ENCODE results near the gene CALR.

Gene CALR

DNA sequence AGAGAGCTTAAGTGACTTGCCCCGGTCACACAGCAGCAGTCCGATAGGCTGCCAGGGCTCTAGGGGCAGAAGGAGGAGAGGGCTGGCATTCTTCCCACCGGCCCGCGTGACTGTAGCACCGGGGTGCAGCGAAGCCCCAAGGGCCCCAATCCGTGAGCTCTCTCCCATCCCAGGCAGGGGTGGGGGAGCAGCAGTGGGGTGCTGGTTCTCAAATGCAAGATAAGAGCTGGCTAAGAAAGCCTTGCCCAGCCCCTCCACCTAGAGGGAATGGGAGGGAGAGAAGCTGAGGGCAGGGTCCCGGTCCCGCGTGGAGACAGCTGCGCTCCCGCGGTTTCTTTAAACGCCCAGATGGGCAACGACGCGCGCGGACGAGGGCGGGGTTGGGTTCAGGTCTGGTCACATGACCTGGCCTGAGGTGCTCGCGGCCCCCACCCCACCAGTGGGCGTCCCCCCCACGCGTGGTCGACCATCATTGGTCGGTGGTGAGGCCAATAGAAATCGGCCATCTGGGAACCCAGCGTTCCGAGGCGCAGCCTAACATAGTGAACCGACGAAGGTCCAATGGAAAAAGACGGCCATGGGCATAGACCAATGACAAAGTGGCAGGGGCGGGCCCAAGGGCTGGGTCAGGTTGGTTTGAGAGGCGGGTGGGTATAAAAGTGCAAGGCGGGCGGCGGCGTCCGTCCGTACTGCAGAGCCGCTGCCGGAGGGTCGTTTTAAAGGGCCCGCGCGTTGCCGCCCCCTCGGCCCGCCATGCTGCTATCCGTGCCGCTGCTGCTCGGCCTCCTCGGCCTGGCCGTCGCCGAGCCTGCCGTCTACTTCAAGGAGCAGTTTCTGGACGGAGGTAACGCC lies at the start of gene CALR (continued):
- TF ChIP-seq, protein P1, sequence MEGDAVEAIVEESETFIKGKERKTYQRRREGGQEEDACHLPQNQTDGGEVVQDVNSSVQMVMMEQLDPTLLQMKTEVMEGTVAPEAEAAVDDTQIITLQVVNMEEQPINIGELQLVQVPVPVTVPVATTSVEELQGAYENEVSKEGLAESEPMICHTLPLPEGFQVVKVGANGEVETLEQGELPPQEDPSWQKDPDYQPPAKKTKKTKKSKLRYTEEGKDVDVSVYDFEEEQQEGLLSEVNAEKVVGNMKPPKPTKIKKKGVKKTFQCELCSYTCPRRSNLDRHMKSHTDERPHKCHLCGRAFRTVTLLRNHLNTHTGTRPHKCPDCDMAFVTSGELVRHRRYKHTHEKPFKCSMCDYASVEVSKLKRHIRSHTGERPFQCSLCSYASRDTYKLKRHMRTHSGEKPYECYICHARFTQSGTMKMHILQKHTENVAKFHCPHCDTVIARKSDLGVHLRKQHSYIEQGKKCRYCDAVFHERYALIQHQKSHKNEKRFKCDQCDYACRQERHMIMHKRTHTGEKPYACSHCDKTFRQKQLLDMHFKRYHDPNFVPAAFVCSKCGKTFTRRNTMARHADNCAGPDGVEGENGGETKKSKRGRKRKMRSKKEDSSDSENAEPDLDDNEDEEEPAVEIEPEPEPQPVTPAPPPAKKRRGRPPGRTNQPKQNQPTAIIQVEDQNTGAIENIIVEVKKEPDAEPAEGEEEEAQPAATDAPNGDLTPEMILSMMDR (tag by site-specific recombination; IDR thresholded peaks at IDR 0.05), result 0 out of 2 replicates have a peak, but pooled peaks have one; percentile 37
- TF ChIP-seq ZNF211 (tag by site-specific recombination; IDR thresholded peaks at IDR 0.05; ENCODE audit: low read depth) (no peak), ZSCAN23 (tag by site-specific recombination; IDR thresholded peaks at IDR 0.05) (peak; percentile 76; the same call in 1 of the 2 replicates), ZNF274 (IDR thresholded peaks at IDR 0.05; ENCODE audit: low read length) (no peak), ZNF274 (tag by site-specific recombination; IDR thresholded peaks at IDR 0.05; ENCODE audit: borderline replicate concordance) (no peak), ZNF76 (tag by site-specific recombination; IDR thresholded peaks at IDR 0.05; ENCODE audit: borderline replicate concordance, low read depth) (no peak), ZNF843 (tag by site-specific recombination; IDR thresholded peaks at IDR 0.05) (peak; percentile 37), EGR2 (tag by site-specific recombination; IDR thresholded peaks at IDR 0.05; ENCODE audit: low read depth) (peak; percentile 92), KLF9 (tag by site-specific recombination; IDR thresholded peaks at IDR 0.05; ENCODE audit: low read depth) (peak; percentile 84), SCRT1 (tag by site-specific recombination; IDR thresholded peaks at IDR 0.05; ENCODE audit: borderline replicate concordance) (no peak), ZNF350 (tag by site-specific recombination; IDR thresholded peaks at IDR 0.05) (no peak), MZF1 (tag by site-specific recombination; IDR thresholded peaks at IDR 0.05; ENCODE audit: borderline replicate concordance) (no peak), KLF10 (tag by site-specific recombination; IDR thresholded peaks at IDR 0.05) (peak; percentile 72), GLIS2 (tag by site-specific recombination; IDR thresholded peaks at IDR 0.05) (peak; percentile 85), ZNF830 (tag by site-specific recombination; IDR thresholded peaks at IDR 0.05; ENCODE audit: low read depth) (no peak), KLF1 (tag by site-specific recombination; IDR thresholded peaks at IDR 0.05) (peak; percentile 70), ZBTB20 (tag by site-specific recombination; IDR thresholded peaks at IDR 0.05) (peak; percentile 69), ZNF544 (tag by site-specific recombination; IDR thresholded peaks at IDR 0.05) (no peak)
- TF ChIP-seq, protein P2, sequence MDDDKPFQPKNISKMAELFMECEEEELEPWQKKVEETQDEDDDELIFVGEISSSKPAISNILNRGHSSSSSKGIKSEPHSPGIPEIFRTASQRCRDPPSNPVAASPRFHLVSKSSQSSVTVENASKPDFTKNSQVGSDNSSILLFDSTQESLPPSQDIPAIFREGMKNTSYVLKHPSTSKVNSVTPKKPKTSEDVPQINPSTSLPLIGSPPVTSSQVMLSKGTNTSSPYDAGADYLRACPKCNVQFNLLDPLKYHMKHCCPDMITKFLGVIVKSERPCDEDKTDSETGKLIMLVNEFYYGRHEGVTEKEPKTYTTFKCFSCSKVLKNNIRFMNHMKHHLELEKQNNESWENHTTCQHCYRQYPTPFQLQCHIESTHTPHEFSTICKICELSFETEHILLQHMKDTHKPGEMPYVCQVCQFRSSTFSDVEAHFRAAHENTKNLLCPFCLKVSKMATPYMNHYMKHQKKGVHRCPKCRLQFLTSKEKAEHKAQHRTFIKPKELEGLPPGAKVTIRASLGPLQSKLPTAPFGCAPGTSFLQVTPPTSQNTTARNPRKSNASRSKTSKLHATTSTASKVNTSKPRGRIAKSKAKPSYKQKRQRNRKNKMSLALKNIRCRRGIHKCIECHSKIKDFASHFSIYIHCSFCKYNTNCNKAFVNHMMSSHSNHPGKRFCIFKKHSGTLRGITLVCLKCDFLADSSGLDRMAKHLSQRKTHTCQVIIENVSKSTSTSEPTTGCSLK (tag by site-specific recombination; IDR thresholded peaks at IDR 0.05), result no peak
- TF ChIP-seq, protein P3, sequence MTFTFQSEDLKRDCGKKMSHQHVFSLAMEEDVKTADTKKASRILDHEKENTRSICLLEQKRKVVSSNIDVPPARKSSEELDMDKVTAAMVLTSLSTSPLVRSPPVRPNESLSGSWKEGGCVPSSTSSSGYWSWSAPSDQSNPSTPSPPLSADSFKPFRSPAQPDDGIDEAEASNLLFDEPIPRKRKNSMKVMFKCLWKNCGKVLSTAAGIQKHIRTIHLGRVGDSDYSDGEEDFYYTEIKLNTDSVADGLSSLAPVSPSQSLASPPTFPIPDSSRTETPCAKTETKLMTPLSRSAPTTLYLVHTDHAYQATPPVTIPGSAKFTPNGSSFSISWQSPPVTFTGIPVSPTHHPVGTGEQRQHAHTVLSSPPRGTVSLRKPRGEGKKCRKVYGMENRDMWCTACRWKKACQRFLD (tag by site-specific recombination; IDR thresholded peaks at IDR 0.05), result no peak
- TF ChIP-seq, protein P4, sequence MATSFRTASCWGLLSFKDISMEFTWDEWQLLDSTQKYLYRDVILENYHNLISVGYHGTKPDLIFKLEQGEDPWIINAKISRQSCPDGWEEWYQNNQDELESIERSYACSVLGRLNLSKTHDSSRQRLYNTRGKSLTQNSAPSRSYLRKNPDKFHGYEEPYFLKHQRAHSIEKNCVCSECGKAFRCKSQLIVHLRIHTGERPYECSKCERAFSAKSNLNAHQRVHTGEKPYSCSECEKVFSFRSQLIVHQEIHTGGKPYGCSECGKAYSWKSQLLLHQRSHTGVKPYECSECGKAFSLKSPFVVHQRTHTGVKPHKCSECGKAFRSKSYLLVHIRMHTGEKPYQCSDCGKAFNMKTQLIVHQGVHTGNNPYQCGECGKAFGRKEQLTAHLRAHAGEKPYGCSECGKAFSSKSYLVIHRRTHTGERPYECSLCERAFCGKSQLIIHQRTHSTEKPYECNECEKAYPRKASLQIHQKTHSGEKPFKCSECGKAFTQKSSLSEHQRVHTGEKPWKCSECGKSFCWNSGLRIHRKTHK (tag by site-specific recombination; IDR thresholded peaks at IDR 0.05), result no peak
- TF ChIP-seq, protein P5, sequence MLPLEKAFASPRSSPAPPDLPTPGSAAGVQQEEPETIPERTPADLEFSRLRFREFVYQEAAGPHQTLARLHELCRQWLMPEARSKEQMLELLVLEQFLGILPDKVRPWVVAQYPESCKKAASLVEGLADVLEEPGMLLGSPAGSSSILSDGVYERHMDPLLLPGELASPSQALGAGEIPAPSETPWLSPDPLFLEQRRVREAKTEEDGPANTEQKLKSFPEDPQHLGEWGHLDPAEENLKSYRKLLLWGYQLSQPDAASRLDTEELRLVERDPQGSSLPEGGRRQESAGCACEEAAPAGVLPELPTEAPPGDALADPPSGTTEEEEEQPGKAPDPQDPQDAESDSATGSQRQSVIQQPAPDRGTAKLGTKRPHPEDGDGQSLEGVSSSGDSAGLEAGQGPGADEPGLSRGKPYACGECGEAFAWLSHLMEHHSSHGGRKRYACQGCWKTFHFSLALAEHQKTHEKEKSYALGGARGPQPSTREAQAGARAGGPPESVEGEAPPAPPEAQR (tag by site-specific recombination; IDR thresholded peaks at IDR 0.05), result no peak
- TF ChIP-seq, protein P6, sequence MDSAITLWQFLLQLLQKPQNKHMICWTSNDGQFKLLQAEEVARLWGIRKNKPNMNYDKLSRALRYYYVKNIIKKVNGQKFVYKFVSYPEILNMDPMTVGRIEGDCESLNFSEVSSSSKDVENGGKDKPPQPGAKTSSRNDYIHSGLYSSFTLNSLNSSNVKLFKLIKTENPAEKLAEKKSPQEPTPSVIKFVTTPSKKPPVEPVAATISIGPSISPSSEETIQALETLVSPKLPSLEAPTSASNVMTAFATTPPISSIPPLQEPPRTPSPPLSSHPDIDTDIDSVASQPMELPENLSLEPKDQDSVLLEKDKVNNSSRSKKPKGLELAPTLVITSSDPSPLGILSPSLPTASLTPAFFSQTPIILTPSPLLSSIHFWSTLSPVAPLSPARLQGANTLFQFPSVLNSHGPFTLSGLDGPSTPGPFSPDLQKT (IDR thresholded peaks at IDR 0.05; ENCODE audit: borderline replicate concordance, low read depth, low read length), result no peak
- TF ChIP-seq, protein P7, sequence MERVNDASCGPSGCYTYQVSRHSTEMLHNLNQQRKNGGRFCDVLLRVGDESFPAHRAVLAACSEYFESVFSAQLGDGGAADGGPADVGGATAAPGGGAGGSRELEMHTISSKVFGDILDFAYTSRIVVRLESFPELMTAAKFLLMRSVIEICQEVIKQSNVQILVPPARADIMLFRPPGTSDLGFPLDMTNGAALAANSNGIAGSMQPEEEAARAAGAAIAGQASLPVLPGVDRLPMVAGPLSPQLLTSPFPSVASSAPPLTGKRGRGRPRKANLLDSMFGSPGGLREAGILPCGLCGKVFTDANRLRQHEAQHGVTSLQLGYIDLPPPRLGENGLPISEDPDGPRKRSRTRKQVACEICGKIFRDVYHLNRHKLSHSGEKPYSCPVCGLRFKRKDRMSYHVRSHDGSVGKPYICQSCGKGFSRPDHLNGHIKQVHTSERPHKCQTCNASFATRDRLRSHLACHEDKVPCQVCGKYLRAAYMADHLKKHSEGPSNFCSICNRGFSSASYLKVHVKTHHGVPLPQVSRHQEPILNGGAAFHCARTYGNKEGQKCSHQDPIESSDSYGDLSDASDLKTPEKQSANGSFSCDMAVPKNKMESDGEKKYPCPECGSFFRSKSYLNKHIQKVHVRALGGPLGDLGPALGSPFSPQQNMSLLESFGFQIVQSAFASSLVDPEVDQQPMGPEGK (tag by site-specific recombination; IDR thresholded peaks at IDR 0.05), result peak; percentile 99
